HG03469 (cell line): ENCODE results near the gene SERINC1.
A peak's percentile ranks its signal among the peaks of the same experiment; 100 is the strongest.
"Not testable (repeated sequence)": the region's sequence is repeated elsewhere in the genome, so short reads cannot be mapped to it uniquely, and the experiment has no call there.

Experiments
- ATAC-seq: cut with Tn5 transposase; IDR thresholded peaks from one replicate; pipeline ENCODE4 v1.9.1; 2021; ENCODE audit warnings: mild to moderate bottlenecking, moderate library complexity, moderate number of reproducible peaks; ENCODE audit not compliant: unreplicated experiment

The SERINC1 gene

GRCh38 chr6:122471107-122472021 is at the start of gene SERINC1:
Gene SERINC1, minus strand, starts transcription at chr6:122471807. Its CDS starts 70 bp downstream, at chr6:122471737.
- peak; percentile 97 for ATAC-seq

- ATAC-seq, result no peak
Observed at GRCh38 chr6:122511193-122511924, 39.8 kb upstream of the SERINC1 start.

- not testable (repeated sequence) for ATAC-seq
Observed at GRCh38 chr6:122505170-122505569, 33.6 kb upstream of the SERINC1 start.

DNA sequence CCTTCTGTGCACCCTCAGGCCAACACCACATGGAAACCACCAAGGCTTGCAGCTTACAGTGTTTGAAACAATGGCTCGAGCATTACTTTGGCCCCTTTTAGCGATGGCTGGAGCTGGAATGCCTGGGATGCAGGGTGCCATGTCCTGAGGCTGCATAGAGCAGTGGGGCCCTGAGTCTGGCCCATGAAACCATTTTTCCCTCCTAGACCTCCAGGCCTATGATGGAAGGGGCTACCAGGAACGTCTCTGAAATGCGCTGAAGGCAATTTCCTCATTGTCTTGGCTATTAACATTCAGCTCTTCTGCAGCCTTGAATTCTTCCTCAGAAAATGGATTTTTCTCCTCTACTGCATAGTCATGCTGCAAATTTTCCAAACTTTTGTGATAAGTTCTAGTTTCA is 29.9 kb upstream of the SERINC1 start:
- no peak for ATAC-seq

- peak; percentile 45 for ATAC-seq
Observed at GRCh38 chr6:122495612-122496011, 24.0 kb upstream of the SERINC1 start.

DNA sequence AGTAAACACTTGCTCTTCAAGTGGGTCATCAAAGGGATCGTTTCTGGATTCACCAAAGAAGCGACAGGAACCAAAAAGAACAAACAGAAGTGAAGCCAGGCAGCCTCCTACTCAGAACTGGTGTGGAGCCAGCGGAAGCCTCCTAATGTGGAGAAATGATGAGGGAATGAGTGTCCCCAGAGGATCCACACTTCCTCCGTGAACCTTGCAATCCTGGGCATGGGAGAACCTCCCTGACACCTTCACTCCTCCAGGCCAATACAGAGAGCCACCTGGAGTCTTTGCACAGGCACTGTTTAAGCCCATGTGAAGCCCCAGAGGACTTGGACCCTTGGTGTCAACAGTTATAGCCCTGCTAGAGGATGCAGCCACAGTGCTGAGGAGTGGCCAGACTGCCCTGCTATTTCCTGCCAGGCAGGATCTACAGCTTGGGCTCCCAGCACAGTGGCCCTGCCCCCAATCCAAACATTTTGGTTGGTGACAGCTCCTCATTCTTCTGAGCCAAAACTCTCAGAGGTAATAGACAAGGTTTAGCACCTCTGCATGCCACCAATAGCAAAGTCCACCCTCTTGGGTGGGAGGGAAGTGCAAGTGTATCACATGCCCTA is 23.2 kb upstream of the SERINC1 start:
- ATAC-seq, result no peak

DNA sequence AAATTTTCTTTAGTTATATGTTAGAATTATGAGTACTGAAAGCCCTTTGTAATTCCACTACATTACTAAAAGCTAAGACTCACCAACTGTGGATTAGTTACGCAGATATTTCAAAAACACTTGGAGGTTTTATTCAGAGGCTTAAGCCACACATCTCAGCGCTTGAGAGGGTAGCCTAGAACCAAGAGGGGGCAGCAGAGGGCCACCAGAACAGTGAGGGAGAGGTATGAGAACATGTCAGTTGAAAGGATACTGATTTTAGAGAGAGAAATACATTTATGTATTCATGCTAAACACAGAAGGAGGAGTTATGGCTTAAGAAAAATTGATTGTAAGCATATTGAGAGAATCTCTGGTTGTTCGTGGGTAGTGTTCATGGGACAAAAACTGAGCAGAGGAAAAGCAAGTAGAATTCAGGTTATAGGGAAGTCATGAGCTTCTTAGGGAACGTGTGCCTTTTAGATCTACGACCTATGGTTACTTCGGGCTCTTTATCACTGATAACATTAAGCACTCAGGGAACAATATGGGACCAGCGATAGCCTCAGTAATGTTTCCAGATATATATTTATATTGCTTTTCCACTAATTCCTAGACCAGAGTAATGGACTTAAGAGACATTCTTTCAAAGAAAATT is 20.4 kb upstream of the SERINC1 start:
- peak; percentile 92 for ATAC-seq

GRCh38 chr6:122490607-122491006 is 19.0 kb upstream of the SERINC1 start:
- ATAC-seq, result no peak

DNA sequence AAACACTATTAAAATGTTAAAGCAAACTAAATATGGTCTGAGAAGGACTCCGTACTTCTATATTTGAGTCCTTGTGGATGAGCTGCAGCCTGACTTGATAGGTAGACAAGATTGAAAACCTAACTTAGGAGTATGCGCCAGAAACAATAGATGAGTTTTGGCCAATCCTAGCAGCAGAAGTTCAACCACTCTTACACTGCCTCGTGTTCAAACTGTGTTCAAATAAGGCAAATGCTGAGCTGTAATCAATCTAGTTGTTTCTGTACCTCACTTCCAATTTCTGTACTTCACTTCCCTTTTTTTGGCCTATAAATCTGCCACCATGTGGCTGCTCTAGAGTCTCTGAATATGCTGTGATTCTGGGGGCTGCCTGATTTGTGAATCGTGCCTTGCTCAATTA is 13.2 kb upstream of the SERINC1 start:
- peak; percentile 88 for ATAC-seq

DNA sequence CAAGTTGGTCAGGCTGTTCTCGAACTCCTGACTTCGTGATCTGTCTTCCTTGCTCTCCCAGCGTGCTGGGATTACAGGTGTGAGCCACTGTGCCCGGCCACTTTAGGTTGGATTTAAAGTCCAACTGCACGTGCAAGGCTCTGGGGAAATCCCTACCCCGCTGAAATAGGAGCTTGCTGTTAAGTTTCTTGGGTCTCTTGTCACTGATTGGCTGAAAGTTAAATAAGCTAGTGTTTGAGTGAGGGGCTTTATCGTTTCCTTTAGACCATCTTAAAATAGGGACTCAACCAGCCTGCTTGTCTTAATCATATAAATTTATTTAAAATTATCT is 11.1 kb upstream of the SERINC1 start:
- no peak for ATAC-seq

- no peak for ATAC-seq
Observed at GRCh38 chr6:122476131-122476530, 4.5 kb upstream of the SERINC1 start.

GRCh38 chr6:122472022-122472340 is 374 bp upstream of the SERINC1 start:
- peak; percentile 16 for ATAC-seq

GRCh38 chr6:122461885-122462284 is 9.7 kb downstream of the SERINC1 start:
- no peak for ATAC-seq

GRCh38 chr6:122459865-122460416 is 11.7 kb downstream of the SERINC1 start:
- not testable (repeated sequence) for ATAC-seq

GRCh38 chr6:122459240-122459639 is 12.4 kb downstream of the SERINC1 start:
- no peak for ATAC-seq

- ATAC-seq, result no peak
Observed at GRCh38 chr6:122458087-122458486, 13.5 kb downstream of the SERINC1 start.

GRCh38 chr6:122455116-122455515 is 16.5 kb downstream of the SERINC1 start:
- not testable (repeated sequence) for ATAC-seq

GRCh38 chr6:122454673-122455072 is 16.9 kb downstream of the SERINC1 start:
- ATAC-seq, result no peak

DNA sequence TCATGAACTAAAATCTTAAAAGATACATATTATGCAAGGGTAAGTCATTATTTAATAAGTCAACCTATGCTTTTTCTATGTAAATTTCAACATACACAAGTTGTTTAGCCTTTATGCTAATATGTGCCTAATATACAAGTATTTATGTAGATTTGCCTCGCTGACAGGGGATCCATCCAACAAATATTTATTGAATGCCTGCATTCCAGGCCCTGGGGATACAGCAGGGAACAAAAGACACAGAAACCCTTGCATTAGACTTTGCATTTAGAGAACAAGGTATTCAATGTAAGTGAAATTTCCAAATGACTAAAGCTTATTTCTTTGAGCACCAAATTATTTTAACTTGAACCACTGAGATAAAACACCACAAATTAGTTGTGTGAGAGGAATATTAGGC is 19.1 kb downstream of the SERINC1 start:
- no peak for ATAC-seq

- no peak for ATAC-seq
Observed at GRCh38 chr6:122449069-122449468, 22.5 kb downstream of the SERINC1 start.

GRCh38 chr6:122445274-122445673 is 26.3 kb downstream of the SERINC1 start:
- no peak for ATAC-seq
